Measurements from ENCODE around the gene ATG10.
"Not testable (repeated sequence)": the region's sequence is repeated elsewhere in the genome, so short reads cannot be mapped to it uniquely, and the experiment has no call there.

The ATG10 gene

GRCh38 chr5:81965524-81965923, 6.3 kb upstream of the ATG10 start:
- Mint-ChIP-seq H3K27me3 (ENCODE audit: low read depth) (peaks cover 24% of the 10 kb centered on the region), H3K4me3 (no peak overlapping the region), H3K36me3 (ENCODE audit: low read depth) (no peaks in the 10 kb centered on the region), H3K4me1 (ENCODE audit: low read depth) (peaks cover 3% of the 10 kb centered on the region), H3K9me3 (no peaks in the 10 kb centered on the region), H3K27ac (no peak overlapping the region)

- Mint-ChIP-seq H3K36me3 (ENCODE audit: low read depth) (no peaks in the 10 kb centered on the region), H3K27me3 (ENCODE audit: low read depth) (peaks cover 11% of the 10 kb centered on the region), H3K4me1 (ENCODE audit: low read depth) (peaks cover 13% of the 10 kb centered on the region), H3K27ac (no peak overlapping the region), H3K4me3 (no peak overlapping the region), H3K9me3 (no peaks in the 10 kb centered on the region)
Measured at GRCh38 chr5:81969226-81969625, 2.6 kb upstream of the ATG10 start.

GRCh38 chr5:81969912-81970311, 1.9 kb upstream of the ATG10 start:
- Mint-ChIP-seq H3K4me3 (no peak overlapping the region), H3K36me3 (ENCODE audit: low read depth) (no peaks in the 10 kb centered on the region), H3K4me1 (ENCODE audit: low read depth) (peaks cover 15% of the 10 kb centered on the region), H3K27me3 (ENCODE audit: low read depth) (peaks cover 6% of the 10 kb centered on the region), H3K9me3 (no peaks in the 10 kb centered on the region), H3K27ac (peak overlapping the region; percentile 19)

GRCh38 chr5:81971111-81971711, 612 bp upstream of the ATG10 start:
- H3K4me3 Mint-ChIP-seq: peak overlapping the region; percentile 96
- H3K36me3 Mint-ChIP-seq (ENCODE audit: low read depth): no peaks in the 10 kb centered on the region
- no peaks in the 10 kb centered on the region for H3K9me3 Mint-ChIP-seq
- peaks cover 15% of the 10 kb centered on the region for H3K4me1 Mint-ChIP-seq (ENCODE audit: low read depth)
- H3K27ac Mint-ChIP-seq: peak overlapping the region; percentile 95
- H3K27me3 Mint-ChIP-seq (ENCODE audit: low read depth): no peaks in the 10 kb centered on the region

- Mint-ChIP-seq H3K36me3 (ENCODE audit: low read depth) (peaks cover 5% of the 10 kb centered on the region), H3K27me3 (ENCODE audit: low read depth) (no peaks in the 10 kb centered on the region), H3K4me1 (ENCODE audit: low read depth) (peaks cover 15% of the 10 kb centered on the region), H3K9me3 (no peaks in the 10 kb centered on the region), H3K27ac (peak overlapping the region; percentile 55), H3K4me3 (peak overlapping the region; percentile 63)
Measured at GRCh38 chr5:81972492-81972783, 615 bp downstream of the ATG10 start.

DNA sequence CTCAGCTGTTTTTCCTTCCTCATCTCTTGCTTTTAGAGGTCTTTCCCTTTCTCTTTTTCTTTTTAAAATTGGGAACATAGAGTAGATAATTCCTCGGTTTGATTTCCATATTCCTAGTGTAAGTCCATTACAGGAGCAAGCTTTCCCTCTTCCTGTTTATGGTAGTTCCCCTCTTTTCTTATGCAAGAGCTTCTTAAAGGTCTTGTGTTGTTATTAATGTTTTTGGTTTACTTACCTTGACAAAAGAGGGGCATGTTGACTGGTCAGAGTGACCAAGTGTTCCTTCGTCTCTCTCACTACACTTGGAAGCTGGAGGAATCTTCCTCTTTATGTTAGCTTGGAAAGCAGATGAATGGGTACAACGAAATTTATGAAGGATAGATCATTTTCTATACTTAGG, 8.3 kb downstream of the ATG10 start:
- H3K4me1 Mint-ChIP-seq (ENCODE audit: low read depth): no peaks in the 10 kb centered on the region
- H3K9me3 Mint-ChIP-seq: no peaks in the 10 kb centered on the region
- no peaks in the 10 kb centered on the region for H3K27me3 Mint-ChIP-seq (ENCODE audit: low read depth)
- H3K27ac Mint-ChIP-seq: no peak overlapping the region
- H3K4me3 Mint-ChIP-seq: no peak overlapping the region
- peaks cover 20% of the 10 kb centered on the region for H3K36me3 Mint-ChIP-seq (ENCODE audit: low read depth)

GRCh38 chr5:81980598-81981260, 8.9 kb downstream of the ATG10 start:
- no peaks in the 10 kb centered on the region for H3K4me1 Mint-ChIP-seq (ENCODE audit: low read depth)
- H3K27ac Mint-ChIP-seq: no peak overlapping the region
- no peaks in the 10 kb centered on the region for H3K9me3 Mint-ChIP-seq
- peaks cover 20% of the 10 kb centered on the region for H3K36me3 Mint-ChIP-seq (ENCODE audit: low read depth)
- no peaks in the 10 kb centered on the region for H3K27me3 Mint-ChIP-seq (ENCODE audit: low read depth)
- no peak overlapping the region for H3K4me3 Mint-ChIP-seq

DNA sequence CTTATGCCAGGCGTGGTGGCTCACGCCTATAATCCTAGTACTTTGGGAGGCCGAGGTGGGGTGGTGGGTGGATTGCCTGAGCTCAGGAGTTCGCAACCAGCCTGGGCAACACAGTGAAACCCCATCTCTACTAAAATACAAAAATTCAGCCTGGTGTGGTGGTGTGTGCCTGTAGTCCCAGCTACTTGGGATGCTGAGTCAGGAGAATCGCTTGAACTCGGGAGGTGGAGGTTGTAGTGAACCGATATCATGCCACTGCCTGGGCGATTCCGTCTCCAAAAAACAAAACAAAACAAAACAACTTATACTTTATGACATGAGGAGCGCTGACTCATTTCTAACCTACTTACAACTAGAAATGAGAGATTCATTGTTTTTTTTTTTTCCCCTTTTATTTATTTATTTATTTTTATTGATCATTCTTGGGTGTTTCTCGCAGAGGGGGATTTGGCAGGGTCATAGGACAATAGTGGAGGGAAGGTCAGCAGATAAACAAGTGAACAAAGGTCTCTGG, 10.4 kb downstream of the ATG10 start:
- H3K9me3 Mint-ChIP-seq; H3K27ac Mint-ChIP-seq; H3K4me3 Mint-ChIP-seq; H3K27me3 Mint-ChIP-seq (ENCODE audit: low read depth); H3K4me1 Mint-ChIP-seq (ENCODE audit: low read depth): not testable (repeated sequence)
- peaks cover 17% of the 10 kb centered on the region for H3K36me3 Mint-ChIP-seq (ENCODE audit: low read depth)

GRCh38 chr5:81983148-81983547, 11.3 kb downstream of the ATG10 start:
- not testable (repeated sequence) for H3K4me1 Mint-ChIP-seq (ENCODE audit: low read depth); H3K4me3 Mint-ChIP-seq; H3K27ac Mint-ChIP-seq; H3K9me3 Mint-ChIP-seq; H3K27me3 Mint-ChIP-seq (ENCODE audit: low read depth)
- peaks cover 12% of the 10 kb centered on the region for H3K36me3 Mint-ChIP-seq (ENCODE audit: low read depth)

GRCh38 chr5:81983563-81983962, 11.7 kb downstream of the ATG10 start:
- not testable (repeated sequence) for H3K27ac Mint-ChIP-seq; H3K4me3 Mint-ChIP-seq; H3K27me3 Mint-ChIP-seq (ENCODE audit: low read depth); H3K4me1 Mint-ChIP-seq (ENCODE audit: low read depth); H3K9me3 Mint-ChIP-seq
- peaks cover 11% of the 10 kb centered on the region for H3K36me3 Mint-ChIP-seq (ENCODE audit: low read depth)

DNA sequence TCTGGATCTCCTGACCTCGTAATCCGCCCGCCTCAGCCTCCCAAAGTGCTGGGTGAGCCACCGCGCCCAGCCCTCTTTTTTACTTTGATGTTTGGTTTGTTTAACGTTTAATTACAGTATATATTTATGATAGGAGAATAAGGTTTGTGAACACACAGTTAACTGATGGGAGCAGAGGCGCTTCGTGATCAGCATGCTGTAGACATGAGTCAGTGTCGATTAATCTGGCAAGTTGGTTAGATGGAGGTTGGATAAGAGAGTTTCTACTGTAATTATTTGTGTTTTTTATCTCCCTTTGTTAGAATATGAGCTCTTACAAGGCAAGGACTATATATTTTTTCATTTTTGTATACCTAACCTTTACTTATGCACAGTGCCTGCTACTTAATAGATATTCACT, 14.3 kb downstream of the ATG10 start:
- Mint-ChIP-seq H3K36me3 (ENCODE audit: low read depth) (peaks cover 2% of the 10 kb centered on the region), H3K4me1 (ENCODE audit: low read depth) (no peaks in the 10 kb centered on the region), H3K27me3 (ENCODE audit: low read depth) (no peaks in the 10 kb centered on the region), H3K27ac (no peak overlapping the region), H3K4me3 (no peak overlapping the region), H3K9me3 (no peaks in the 10 kb centered on the region)

DNA sequence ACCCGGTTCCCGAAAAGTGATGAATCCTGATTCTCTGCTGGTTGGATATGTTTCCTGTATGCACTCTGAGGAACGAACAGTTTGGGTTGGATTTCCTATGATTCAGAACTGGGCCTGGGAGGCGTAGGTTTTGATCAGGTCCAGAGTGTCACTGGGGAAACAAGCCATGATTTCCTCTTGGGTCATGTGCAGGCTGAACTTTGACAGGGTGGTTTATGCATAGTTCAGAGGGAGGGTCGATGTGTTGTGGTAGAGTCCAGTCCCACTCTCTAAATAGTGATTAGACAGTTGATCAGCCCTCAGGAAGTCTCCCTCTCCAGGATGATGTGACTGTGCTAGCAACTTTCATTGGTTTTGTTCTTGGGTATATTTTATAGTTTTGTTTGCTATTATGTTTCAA, 17.4 kb downstream of the ATG10 start:
- Mint-ChIP-seq H3K27ac (no peak overlapping the region), H3K9me3 (no peaks in the 10 kb centered on the region), H3K4me3 (no peak overlapping the region), H3K4me1 (ENCODE audit: low read depth) (no peaks in the 10 kb centered on the region), H3K27me3 (ENCODE audit: low read depth) (no peaks in the 10 kb centered on the region), H3K36me3 (ENCODE audit: low read depth) (no peaks in the 10 kb centered on the region)

- peaks cover 11% of the 10 kb centered on the region for H3K36me3 Mint-ChIP-seq (ENCODE audit: low read depth)
- H3K4me3 Mint-ChIP-seq: no peak overlapping the region
- H3K9me3 Mint-ChIP-seq: peaks cover 23% of the 10 kb centered on the region
- H3K4me1 Mint-ChIP-seq (ENCODE audit: low read depth): no peaks in the 10 kb centered on the region
- H3K27ac Mint-ChIP-seq: no peak overlapping the region
- no peaks in the 10 kb centered on the region for H3K27me3 Mint-ChIP-seq (ENCODE audit: low read depth)
Measured at GRCh38 chr5:81994679-81995078, 22.9 kb downstream of the ATG10 start.

DNA sequence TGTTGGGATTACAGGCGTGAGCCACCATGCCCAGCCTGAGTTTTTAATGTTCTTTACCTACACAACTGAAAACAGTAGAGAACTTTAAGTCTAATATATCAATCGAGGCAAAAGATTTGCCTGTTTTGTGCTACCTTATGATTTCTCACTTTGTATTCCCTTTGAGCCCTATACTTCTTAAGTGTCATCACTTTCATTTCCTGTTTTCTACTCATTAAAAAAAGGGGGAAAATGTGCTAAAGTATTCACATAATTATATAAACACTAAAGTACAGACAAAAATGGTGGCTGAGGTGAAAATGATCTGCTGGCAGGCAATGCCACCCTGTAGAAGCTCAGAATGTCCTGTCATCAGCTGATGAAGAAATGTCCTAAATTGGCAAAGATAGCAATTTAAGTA, 23.6 kb downstream of the ATG10 start:
- H3K4me1 Mint-ChIP-seq (ENCODE audit: low read depth): no peaks in the 10 kb centered on the region
- no peaks in the 10 kb centered on the region for H3K27me3 Mint-ChIP-seq (ENCODE audit: low read depth)
- peaks cover 28% of the 10 kb centered on the region for H3K9me3 Mint-ChIP-seq
- no peak overlapping the region for H3K4me3 Mint-ChIP-seq
- H3K36me3 Mint-ChIP-seq (ENCODE audit: low read depth): peaks cover 15% of the 10 kb centered on the region
- no peak overlapping the region for H3K27ac Mint-ChIP-seq

- Mint-ChIP-seq H3K27me3 (ENCODE audit: low read depth) (no peaks in the 10 kb centered on the region), H3K4me3 (no peak overlapping the region), H3K36me3 (ENCODE audit: low read depth) (peaks cover 4% of the 10 kb centered on the region)
Measured at GRCh38 chr5:82004511-82004910, 32.7 kb downstream of the ATG10 start.

DNA sequence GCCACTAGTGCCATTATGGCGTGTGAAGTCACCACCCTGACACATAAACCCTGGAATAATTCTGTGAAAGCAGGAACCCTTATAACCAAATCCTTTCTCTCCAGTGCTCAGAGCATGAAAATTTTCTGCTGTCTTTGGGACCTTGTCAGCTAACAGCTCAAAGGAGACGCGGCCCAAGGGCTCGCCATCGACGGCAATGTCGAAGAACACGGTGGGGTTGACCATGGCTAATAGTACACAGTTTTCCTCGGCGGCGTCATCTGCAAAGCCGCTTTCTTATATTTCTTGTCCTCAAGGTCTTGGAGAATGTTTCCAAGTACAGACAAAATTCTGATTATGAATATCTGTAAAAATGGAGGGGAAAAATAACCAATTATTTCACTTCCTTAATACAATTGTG, 38.0 kb downstream of the ATG10 start:
- not testable (repeated sequence) for H3K36me3 Mint-ChIP-seq (ENCODE audit: low read depth); H3K27me3 Mint-ChIP-seq (ENCODE audit: low read depth); H3K4me3 Mint-ChIP-seq; H3K4me1 Mint-ChIP-seq (ENCODE audit: low read depth); H3K9me3 Mint-ChIP-seq; H3K27ac Mint-ChIP-seq

More at GRCh38 chr5:82004511-82004910, 32.7 kb downstream of the ATG10 start:
- Mint-ChIP-seq H3K9me3 (peaks cover 7% of the 10 kb centered on the region), H3K27ac (no peak overlapping the region), H3K4me1 (ENCODE audit: low read depth) (no peaks in the 10 kb centered on the region)
